Right lung (tissue), 5 donors: ENCODE measurements around the gene RIC8B. TPM values are rescaled to one million over a fixed set of nuclear protein-coding genes. Genes with fewer than 3 reads are reported as not detected.

ENCODE experiments used
- DNase-seq, 2 donors: peaks; one replicate each; pipeline ENCODE4 v3.0.0-alpha.2; 2013
- polyA plus RNA-seq, 5 donors: library from polyadenylated mRNA; unstranded; fragments of 120-200 nt; gene quantifications; one replicate each; pipeline versions ENCODE4 v1.2.1 to v1.2.3, GENCODE V29; 2013; ENCODE audit warnings: inconsistent platforms in 1 of 5, low replicate concordance in 1 of 5; ENCODE audit not compliant: insufficient read length in 5 of 5, insufficient read depth in 1 of 5

Gene RIC8B
- polyA plus RNA-seq, 5 donors = 17.1 to 27.1 (median 24.2) TPM

DNA sequence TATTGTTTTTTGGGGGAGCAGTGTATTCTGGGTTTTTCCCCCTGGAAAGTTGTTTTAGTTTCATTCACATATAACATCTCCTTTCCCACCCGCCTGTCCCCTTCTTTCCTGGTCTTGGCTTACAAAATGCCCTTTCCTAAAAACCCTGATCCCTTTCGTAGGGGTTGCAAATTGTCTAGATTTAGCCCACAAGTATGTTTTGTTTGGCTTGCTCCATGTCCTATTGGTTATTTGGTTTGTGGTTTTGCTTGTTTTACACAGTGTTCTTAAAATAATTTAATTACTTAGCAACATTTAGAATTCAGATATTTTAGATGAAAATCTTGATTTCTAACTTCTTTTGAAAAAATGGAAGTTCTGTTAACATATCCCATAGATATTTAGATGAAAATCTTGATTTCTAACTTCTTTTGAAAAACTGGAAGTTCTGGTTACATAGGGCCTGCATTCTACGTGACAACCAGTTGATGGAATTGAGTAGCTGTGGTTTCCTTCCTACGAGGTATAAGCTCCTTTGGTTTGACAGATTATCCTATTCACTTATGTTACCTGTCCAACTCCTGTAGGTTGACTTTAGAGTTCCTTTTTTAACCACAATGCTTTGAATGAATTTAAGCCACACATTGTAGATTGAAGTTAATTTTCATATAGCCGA lies 92.1 kb downstream of the RIC8B start:
- DNase-seq = no peak

DNA sequence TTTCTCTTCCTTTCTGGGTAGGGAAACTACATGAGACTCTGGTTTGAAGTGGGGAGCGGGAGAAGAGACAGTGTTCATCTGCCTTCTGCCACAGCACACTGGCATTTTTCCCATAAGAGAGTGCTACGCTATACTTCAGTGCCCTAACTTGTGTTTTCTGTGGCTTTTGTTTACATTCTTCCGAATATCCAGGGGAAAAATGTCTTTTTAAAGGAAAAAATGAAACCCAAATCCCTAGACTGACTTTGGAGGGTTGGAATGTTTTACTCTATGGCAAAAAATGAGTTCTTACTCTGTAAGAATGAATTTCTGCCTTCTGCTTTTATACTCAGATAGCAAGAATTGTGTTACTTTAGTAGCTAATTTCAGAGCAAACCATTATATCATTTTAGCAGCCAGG lies 93.2 kb downstream of the RIC8B start:
- DNase-seq = no peak

DNA sequence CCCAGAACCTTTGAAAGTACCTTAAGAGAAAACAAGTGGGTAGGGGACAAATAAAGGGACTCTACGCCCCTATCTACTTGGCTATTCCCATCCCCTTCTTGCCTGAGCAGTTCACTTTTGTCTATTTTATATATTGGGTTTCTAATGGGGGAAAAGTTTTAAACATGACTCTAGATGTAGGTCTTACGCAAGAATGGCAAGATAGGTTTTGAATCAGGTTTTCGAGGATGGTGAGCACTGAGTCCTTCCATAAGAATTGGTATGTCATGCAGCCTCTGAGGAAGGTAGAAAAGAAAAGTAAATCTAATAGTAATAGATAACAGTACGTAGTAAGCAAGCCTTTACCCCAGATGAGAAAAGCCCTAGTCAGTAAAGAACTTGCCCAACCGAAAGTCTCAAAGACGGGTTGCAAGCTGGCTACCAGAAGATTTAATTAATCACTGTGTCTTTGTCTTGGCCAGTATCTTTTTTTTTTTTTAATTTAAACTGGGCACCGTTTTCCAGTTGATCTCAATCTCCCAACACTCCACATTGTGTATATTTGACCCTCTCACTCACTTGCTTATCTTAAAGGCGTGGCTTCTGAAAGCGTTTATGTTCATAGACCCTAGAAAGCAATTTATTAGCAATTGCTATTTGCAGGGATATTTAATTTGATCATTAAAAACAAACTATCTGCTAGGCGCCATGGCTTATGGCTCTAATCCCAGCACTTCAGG lies 94.7 kb downstream of the RIC8B start:
- DNase-seq = peak; percentile 10 to 19

DNA sequence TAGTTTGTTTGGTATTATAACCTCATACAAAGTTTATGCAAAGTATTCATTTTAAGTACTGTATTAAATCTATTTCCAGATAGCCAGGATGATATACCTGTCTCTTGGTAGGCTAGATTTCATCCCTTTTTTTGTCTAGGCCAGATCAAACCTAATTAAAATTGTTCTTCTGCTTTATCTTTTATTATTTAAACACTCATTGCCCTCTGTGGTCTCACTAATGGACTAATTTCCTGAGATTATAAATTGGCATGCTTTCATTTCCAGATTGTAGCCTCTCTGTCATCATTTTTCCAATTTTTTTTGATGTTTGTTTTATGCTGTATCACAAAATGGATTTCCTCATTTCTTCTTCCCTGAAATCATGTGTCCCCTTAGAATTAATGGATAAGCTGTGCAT lies 95.6 kb downstream of the RIC8B start:
- DNase-seq = no peak

DNA sequence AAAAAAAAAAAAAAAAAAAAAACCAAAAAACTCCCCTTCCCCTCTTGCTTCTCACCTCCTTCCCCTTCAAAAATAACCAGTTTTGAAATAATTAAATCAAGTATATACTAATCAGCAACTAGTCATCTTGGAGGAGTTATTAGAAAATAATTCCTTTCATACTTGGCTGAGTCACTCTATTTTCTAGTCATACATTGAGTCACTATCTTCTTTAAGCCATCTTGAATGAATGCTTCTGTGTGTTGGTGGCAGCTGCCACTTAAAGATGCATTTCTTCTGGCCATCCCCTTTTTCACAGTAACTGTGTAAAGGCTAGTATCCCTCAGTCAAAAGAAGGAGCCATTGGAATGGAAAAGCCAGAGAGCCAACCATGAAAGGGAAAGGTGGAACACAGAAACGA lies 97.0 kb downstream of the RIC8B start:
- DNase-seq = no peak

- no peak for DNase-seq
These were observed 99.5 kb downstream of the RIC8B start for GRCh38 chr12:106873983-106874382.

DNA sequence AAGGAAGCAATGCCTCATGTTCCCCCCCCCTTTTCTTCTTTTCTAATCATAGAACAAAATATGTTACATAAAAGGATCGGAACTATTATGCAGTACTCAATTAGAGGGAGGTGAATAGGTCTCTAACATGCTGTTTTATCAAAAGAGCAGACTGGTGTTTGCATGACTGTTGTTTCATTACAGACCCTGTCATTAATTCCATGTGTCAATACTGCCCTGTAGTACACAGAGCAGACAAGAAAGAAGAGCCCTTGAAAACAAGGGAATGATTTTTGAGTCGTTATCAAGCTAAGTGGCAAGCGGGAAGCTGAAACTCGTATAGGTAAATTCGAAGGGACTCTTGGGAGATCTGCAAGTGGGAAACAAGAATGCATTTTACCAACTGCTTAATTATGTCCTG lies 104.3 kb downstream of the RIC8B start:
- no peak for DNase-seq

DNA sequence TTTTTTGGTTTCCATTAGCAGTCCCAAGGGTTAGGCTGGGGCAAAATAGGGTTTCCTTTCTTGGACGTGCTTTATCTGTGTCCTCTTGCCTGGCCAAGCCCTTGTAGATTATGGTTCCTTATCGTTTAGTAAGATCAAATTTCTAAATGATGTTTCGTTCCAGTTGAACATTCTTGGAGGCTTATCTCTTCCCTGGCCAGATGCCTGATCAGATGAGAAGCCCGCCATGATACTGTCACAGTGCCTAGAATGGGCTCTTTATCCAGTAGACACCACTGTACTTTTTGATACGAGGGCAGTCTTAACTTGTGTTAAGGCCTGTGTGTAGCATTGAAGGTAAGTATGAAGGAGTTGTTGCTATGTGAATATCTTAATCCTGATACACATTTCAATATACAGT lies 105.1 kb downstream of the RIC8B start:
- no peak for DNase-seq

- DNase-seq = no peak
These were observed 108.9 kb downstream of the RIC8B start for GRCh38 chr12:106883426-106883825.

- no peak for DNase-seq
These were observed 110.5 kb downstream of the RIC8B start for GRCh38 chr12:106885026-106885425.

DNA sequence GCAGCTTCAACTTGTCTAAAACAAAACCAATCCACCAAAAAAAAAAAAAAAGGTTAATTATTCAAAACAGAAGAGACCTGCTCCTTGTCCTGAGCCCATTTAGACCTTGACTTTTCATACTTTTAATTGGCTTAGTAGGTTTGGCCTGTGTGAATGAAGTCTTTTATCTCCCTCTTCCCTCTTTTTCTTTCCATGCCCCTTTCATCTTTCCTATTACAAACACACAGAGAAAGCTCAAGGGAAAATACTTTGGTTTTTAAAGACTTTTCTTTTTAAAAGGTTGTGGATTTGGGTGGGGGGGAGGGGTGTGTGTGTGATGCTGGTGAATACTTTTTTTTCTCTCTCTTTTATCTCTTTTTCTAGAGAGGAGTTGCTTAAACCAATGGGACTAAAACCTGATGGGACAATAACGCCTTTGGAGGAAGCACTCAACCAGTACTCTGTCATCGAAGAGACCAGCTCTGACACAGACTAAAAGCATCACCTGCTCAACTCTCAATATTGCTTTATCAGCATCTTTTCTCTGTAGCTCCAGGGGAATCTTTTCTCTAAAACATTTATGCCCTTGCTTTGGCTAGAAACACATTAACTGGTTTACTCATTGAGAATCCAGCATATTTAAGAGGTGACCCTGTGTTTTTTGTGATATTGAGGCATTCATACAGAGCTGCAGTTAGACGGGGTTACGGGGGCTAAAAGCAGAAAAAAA lies 111.2 kb downstream of the RIC8B start:
- DNase-seq = no peak

GRCh38 chr12:106886932-106887331 lies 112.5 kb downstream of the RIC8B start:
- DNase-seq = no peak

DNA sequence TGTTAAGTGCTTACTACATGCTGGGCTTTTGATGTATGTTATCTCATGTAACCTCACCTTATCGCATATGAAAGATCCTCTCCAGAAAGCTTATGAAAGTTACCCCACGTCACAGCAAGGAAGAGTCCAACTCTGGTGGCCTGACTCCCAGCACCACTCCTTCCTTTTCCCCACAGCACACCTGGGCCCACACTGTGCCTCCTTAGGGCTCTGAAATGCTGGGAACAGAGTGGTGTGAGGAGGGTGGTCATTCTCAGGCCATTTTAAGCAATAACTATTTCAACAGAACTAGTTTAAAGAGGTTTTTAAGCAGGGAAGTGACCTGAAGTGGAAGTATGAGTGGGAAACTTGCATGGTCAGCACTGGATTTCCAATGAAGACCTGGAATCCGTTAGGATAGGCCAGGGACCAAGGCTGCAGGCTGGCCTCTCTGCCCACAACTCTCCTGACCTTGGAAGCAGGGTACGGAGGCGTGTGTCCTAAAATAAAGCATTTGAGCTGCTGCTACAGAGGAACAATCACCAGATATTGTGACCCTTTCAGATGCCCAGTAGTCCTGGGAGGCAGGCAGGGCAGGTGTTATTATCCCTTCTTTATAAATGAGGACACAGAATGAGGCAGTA lies 114.0 kb downstream of the RIC8B start:
- no peak for DNase-seq

DNA sequence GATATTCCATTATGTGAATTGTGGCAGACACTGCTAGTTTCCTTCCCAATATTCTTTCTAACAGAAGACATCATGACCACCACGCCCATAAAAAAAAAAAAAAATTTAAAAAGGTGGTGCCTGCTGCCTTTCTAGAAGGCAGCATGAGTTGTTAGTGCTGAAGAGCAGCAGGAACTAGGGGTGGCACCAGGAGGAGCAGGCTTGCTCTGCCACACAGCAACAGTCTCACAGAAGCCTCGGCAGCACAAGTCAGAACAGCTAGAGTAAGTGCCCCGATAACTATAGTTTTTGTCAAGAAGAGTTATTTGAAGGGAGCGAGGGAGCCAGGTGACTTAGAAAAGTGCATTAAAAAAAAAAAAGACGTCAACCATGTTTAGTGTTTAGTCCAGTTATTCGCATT lies 114.8 kb downstream of the RIC8B start:
- DNase-seq = no peak

- no peak for DNase-seq
These were observed 115.6 kb downstream of the RIC8B start for GRCh38 chr12:106889950-106890626.

- DNase-seq = no peak
These were observed 117.6 kb downstream of the RIC8B start for GRCh38 chr12:106892075-106892474.

- no peak for DNase-seq
These were observed 119.0 kb downstream of the RIC8B start for GRCh38 chr12:106893451-106893850.

DNA sequence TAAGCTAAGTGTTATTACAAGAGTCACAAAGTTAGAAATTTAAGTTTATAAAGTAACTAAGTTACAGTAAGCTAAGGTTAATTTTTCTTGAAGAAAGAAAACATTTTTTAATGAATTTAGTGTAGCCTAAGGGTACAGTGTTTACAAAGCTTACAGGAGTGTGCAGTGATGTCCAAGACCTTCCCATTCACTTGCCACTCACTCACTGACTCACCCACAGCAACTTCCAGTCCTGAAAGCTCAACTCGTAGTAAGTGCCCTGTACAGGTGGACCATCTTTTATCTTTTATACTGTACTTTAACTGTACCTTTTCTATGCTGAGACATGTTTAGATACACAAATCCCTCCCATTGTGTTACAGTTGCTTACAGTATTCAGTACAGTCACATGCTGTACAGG lies 120.3 kb downstream of the RIC8B start:
- DNase-seq = no peak

GRCh38 chr12:106896603-106897002 lies 122.1 kb downstream of the RIC8B start:
- DNase-seq = no peak

DNA sequence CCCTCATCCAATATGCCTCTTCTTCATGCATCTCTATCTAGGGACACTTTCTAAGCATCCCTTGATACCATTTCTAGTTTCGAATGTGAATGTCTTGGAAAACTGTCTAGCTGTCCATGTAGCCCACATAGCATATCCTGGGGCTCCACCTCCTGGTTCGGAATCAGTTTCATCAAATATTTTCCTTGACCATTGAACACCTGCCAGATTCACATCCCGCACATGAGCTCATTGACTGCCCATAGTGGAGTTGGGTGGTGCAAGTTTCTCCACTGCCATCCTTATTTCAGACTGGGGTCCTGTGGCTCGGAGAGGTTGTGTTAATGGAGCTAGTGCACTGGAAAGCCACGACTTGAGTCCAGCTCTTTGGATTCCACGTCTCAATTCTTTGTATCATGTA lies 122.6 kb downstream of the RIC8B start:
- no peak for DNase-seq

DNA sequence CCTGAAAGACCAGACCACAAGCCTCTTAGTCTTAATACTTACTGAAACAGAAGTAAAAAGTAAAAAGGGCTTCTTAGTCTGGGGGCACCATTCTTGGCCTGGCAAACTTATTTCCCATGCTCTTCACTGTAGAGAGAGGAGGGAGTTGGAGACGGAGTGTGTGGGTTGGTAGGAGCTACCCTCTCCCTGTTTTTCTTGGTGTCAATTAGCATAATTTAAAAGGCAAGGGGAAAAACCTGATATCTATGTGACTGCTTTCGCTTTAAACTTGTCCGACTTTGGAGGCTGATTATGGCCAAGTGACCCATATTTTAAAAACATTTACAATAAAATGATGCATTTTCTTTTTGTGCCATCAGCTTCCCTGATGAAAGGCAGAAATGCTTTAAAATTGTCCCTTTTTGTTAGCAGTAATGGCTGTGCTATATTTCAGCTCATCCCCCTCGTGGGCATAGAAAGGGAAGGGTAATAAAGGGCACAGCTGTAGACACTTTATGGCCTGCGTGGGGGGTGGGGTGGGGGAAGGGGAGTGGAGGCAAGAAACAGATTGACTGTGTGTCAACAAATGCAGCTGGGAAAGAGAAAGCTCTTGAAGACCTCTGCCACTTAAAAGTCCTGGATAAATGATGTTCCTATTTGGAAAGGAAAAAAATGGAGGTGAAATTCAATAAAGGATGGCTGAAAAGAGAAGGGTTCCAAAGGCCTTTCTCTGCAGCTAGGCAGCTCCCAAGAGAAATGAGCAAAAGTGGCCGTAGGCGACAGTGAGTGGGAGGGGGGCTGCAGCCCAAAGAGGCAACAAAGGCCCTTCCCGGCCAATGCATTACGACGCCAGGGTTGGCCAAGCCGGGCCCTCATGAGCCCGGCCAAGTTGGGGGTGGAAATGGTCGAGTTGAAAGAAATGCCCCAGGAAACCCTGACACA lies 123.8 kb downstream of the RIC8B start:
- no peak for DNase-seq
